Measurements from ENCODE around the gene PLCL1. TPM values are rescaled to one million over a fixed set of nuclear protein-coding genes. Genes with fewer than 3 reads are reported as not detected.

The PLCL1 gene
- total RNA-seq (2022) (1.6 TPM in 2 replicates), Bru-seq, nascent RNA (percentile 58 among the genes with signal in this experiment), BruChase-seq, experiment 1, labeled RNA remaining after a 2-hour chase (percentile 48 among the genes with signal in this experiment), BruChase-seq, experiment 2, labeled RNA remaining after a 6-hour chase (percentile 38 among the genes with signal in this experiment)
- long read RNA-seq, full-length matches to known transcripts = 1 of 1 reads
- long read RNA-seq, partial matches to known transcripts = 0 of 1 reads
- long read RNA-seq, other reads (novel, unspliced or antisense) = 0 of 1 reads

DNA sequence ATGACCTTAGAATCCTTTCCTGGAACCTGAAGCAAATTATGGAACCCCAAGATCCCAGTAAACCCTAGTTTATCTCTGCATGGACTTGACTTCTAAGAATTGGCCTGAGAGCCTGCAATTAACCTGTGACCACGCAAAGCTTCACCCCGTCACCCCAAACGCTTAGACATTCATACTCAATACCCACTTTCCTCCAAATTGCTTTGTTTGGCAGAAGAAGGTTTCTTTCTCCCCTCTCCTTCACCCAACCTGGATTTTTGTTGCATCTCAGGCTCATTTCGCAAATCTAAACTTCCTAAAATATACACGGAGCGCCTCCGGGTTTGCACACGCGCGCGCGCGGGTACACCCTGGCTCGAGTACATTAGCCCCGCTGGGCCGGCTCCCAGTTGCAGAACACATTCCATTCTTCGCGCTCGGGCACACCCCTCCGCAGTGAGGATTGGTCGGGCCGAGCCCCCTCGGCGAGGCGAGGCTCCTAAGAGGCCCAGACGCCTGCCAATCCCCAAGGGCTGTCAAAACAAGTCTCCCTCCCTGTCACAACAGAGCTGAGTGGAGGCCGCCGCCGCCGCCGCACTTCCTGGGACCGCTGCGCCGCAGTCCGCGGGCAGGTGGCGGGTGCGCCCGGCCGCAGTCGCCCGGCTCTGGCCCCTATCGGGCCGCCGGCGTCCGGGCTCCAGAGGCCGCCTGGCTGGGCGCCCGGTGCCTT lies at the start of gene PLCL1:
Gene PLCL1 (plus strand): TSS at position 545 of the 709 bp plus-strand sequence.
- H3K4me3 ChIP-seq (ENCODE audit: low read depth, low read length) = peak within 1 kb of the TSS; percentile 40
- no peaks in the 10 kb centered on the region for H3K9me3 ChIP-seq
- no peaks in the 10 kb centered on the region for H3K9me3 Mint-ChIP-seq (ENCODE audit: unreplicated experiment)
- peak within 1 kb of the TSS; percentile 84 for H3K4me3 Mint-ChIP-seq (ENCODE audit: unreplicated experiment)
- H3K36me3 Mint-ChIP-seq (ENCODE audit: insufficient read depth, unreplicated experiment) = peaks cover 5% of the 10 kb centered on the region
- peak; percentile 94 for DNase-seq
- H3K27ac Mint-ChIP-seq (ENCODE audit: unreplicated experiment) = peak within 1 kb of the TSS; percentile 47
- H3K4me1 Mint-ChIP-seq (ENCODE audit: low read depth, unreplicated experiment) = peaks cover 8% of the 10 kb centered on the region
- no peaks in the 10 kb centered on the region for H3K36me3 ChIP-seq (ENCODE audit: control insufficient read depth, insufficient read depth, low read length)
- peaks cover 24% of the 10 kb centered on the region for H3K27me3 Mint-ChIP-seq (ENCODE audit: insufficient read depth, unreplicated experiment)
- H3K27me3 ChIP-seq (replicated peaks; ENCODE audit: control insufficient read depth, insufficient read depth, low read length) = peaks cover 4% of the 10 kb centered on the region
- H3K4me1 ChIP-seq = peaks cover 5% of the 10 kb centered on the region; the same call in 1 of the 2 replicates
- ChIA-PET CTCF (interaction anchor here (0.6 to 1.0 kb wide), 5 partner anchors 11 to 492 kb away, joined by 3 to 5 read pairs (median 3); no protein-coding TSS in a partner anchor), POLR2A (interaction anchor here (0.6 kb wide), 1 partner anchor 64 kb away, joined by 3 read pairs; no protein-coding TSS in a partner anchor)
- TF ChIP-seq, protein P1, sequence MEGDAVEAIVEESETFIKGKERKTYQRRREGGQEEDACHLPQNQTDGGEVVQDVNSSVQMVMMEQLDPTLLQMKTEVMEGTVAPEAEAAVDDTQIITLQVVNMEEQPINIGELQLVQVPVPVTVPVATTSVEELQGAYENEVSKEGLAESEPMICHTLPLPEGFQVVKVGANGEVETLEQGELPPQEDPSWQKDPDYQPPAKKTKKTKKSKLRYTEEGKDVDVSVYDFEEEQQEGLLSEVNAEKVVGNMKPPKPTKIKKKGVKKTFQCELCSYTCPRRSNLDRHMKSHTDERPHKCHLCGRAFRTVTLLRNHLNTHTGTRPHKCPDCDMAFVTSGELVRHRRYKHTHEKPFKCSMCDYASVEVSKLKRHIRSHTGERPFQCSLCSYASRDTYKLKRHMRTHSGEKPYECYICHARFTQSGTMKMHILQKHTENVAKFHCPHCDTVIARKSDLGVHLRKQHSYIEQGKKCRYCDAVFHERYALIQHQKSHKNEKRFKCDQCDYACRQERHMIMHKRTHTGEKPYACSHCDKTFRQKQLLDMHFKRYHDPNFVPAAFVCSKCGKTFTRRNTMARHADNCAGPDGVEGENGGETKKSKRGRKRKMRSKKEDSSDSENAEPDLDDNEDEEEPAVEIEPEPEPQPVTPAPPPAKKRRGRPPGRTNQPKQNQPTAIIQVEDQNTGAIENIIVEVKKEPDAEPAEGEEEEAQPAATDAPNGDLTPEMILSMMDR (IDR thresholded peaks at IDR 0.05; ENCODE audit: insufficient read depth in 1 of 2, low read depth in 1 of 2, low read length in 1 of 2, severe bottlenecking in 1 of 2, unreplicated experiment in 1 of 2) = no peak
- intact Hi-C loops (cut with micrococcal nuclease; ENCODE audit: unreplicated experiment) = loop anchor here (5.0 kb wide), 1 partner anchor 183 kb away; no protein-coding TSS in a partner anchor
- BruUV-seq (replicated peaks) = no TSS peak

DNA sequence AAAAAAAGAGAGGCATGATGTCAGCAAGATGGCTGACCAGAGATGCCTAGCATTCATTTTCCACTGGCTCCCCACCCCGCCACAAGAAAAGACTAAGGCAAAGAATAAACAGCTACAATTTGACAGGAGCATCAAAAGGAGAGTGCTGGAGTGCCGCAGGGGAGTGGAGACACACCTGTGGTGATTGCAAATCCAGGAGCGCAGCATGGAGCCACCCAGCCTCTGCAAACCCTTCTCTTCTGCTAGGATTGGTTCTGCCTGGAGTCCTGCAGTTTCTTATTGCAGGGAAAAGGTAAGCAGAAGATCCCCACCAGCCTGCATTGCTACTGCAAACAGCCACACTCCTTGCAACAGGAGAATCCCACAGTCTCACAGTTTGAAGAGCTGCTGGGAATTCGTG lies 45.4 kb upstream of the PLCL1 start:
- POLR2A ChIA-PET = no interaction called here
- no peaks in the 10 kb centered on the region for H3K4me1 ChIP-seq
- Mint-ChIP-seq H3K27ac (ENCODE audit: unreplicated experiment) (no peak overlapping the region), H3K36me3 (ENCODE audit: insufficient read depth, unreplicated experiment) (no peaks in the 10 kb centered on the region), H3K4me1 (ENCODE audit: low read depth, unreplicated experiment) (no peaks in the 10 kb centered on the region), H3K4me3 (ENCODE audit: unreplicated experiment) (no peak overlapping the region), H3K9me3 (ENCODE audit: unreplicated experiment) (peaks cover 12% of the 10 kb centered on the region), H3K27me3 (ENCODE audit: insufficient read depth, unreplicated experiment) (peaks cover 13% of the 10 kb centered on the region)
- no peaks in the 10 kb centered on the region; the same call in 1 of the 2 replicates for H3K9me3 ChIP-seq
- TF ChIP-seq, protein P1 (IDR thresholded peaks at IDR 0.05; ENCODE audit: insufficient read depth in 1 of 2, low read depth in 1 of 2, low read length in 1 of 2, severe bottlenecking in 1 of 2, unreplicated experiment in 1 of 2) = no peak
- DNase-seq = peak in 1 of 2 experiments; percentile 28
- no peaks in the 10 kb centered on the region for H3K36me3 ChIP-seq (ENCODE audit: control insufficient read depth, insufficient read depth, low read length)
- no peaks in the 10 kb centered on the region for H3K27me3 ChIP-seq (replicated peaks; ENCODE audit: control insufficient read depth, insufficient read depth, low read length)
- BruUV-seq (replicated peaks) = no TSS peak
- no peak overlapping the region for H3K4me3 ChIP-seq (ENCODE audit: low read depth, low read length)
- intact Hi-C loops (cut with micrococcal nuclease; ENCODE audit: unreplicated experiment) = no loop called here
- CTCF ChIA-PET = no interaction called here

DNA sequence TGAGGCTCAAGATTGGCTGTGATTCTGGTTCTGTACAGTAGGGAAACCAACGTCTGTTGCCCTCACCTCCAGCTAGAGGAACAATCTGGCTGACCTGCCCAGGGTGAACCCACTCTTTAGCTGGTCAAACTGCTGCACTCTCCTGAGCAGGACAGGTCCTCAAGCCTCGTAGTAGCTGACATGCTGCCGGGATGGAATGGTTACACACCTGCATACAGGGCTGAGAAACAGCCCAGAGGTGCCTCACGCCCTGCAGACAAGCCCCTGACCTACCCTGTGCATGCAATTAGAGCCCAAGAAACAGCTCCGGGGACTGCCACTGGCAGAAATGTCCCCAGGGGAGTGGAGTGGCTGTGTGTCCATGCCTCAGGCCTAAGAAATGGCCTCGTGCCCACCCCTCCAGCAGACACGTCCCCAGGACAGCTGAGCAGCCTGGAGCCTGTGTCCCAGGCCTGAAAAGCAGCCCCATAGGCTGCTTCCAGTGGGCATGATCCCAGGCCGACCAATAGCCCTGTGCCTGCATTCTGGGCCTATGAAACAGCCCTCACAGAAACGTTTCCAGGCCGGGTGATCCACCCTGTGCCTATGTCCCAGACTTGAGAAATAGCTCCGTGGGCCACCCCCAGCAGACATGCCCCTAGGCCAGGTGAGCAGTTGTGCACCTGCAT lies 44.6 kb upstream of the PLCL1 start:
- Mint-ChIP-seq H3K27ac (ENCODE audit: unreplicated experiment) (no peak overlapping the region), H3K27me3 (ENCODE audit: insufficient read depth, unreplicated experiment) (peaks cover 11% of the 10 kb centered on the region), H3K4me3 (ENCODE audit: unreplicated experiment) (no peak overlapping the region), H3K4me1 (ENCODE audit: low read depth, unreplicated experiment) (no peaks in the 10 kb centered on the region), H3K36me3 (ENCODE audit: insufficient read depth, unreplicated experiment) (no peaks in the 10 kb centered on the region), H3K9me3 (ENCODE audit: unreplicated experiment) (peaks cover 12% of the 10 kb centered on the region)
- H3K27me3 ChIP-seq (replicated peaks; ENCODE audit: control insufficient read depth, insufficient read depth, low read length) = no peaks in the 10 kb centered on the region
- CTCF ChIA-PET = no interaction called here
- H3K9me3 ChIP-seq = no peaks in the 10 kb centered on the region; the same call in 1 of the 2 replicates
- DNase-seq = no peak
- BruUV-seq (replicated peaks) = no TSS peak
- TF ChIP-seq, protein P1 (IDR thresholded peaks at IDR 0.05; ENCODE audit: insufficient read depth in 1 of 2, low read depth in 1 of 2, low read length in 1 of 2, severe bottlenecking in 1 of 2, unreplicated experiment in 1 of 2) = no peak
- H3K36me3 ChIP-seq (ENCODE audit: control insufficient read depth, insufficient read depth, low read length) = no peaks in the 10 kb centered on the region
- H3K4me3 ChIP-seq (ENCODE audit: low read depth, low read length) = no peak overlapping the region
- no peaks in the 10 kb centered on the region for H3K4me1 ChIP-seq
- intact Hi-C loops (cut with micrococcal nuclease; ENCODE audit: unreplicated experiment) = no loop called here
- POLR2A ChIA-PET = no interaction called here
